ENCODE measurements around the gene MRPL54.

DNA sequence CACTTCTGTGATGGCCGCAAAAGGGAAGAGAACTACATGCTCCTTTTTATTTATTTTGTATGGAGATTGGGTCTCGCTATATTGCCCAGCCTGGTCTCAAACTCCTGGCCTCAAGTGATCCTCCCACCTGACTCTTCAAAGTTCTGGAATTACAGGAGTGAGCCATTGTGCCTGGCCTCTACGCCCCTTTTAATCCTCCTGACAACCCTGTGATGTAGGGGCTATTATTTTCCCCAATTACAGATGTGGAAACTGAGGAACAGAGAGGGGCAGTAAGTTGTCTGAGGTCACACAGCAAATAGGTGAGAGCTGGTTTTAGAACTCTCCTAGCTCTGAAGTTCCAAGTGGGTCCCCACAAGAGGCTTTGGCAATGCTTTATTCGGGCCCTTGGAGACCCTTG, 42.6 kb upstream of the MRPL54 start:
- TF ChIP-seq, protein P1, sequence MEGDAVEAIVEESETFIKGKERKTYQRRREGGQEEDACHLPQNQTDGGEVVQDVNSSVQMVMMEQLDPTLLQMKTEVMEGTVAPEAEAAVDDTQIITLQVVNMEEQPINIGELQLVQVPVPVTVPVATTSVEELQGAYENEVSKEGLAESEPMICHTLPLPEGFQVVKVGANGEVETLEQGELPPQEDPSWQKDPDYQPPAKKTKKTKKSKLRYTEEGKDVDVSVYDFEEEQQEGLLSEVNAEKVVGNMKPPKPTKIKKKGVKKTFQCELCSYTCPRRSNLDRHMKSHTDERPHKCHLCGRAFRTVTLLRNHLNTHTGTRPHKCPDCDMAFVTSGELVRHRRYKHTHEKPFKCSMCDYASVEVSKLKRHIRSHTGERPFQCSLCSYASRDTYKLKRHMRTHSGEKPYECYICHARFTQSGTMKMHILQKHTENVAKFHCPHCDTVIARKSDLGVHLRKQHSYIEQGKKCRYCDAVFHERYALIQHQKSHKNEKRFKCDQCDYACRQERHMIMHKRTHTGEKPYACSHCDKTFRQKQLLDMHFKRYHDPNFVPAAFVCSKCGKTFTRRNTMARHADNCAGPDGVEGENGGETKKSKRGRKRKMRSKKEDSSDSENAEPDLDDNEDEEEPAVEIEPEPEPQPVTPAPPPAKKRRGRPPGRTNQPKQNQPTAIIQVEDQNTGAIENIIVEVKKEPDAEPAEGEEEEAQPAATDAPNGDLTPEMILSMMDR (conservative IDR thresholded peaks at IDR 0.05 in 1 of 2, IDR thresholded peaks at IDR 0.05 in 1 of 2; ENCODE audit: low read depth in 1 of 2, low read length in 2 of 2): no peak
- no peak for TF ChIP-seq EZH2 (IDR thresholded peaks at IDR 0.05; ENCODE audit: low read length, missing control alignments)
